Calu3 (cell line): ENCODE measurements around the gene MED28. TPM values are rescaled to one million over a fixed set of nuclear protein-coding genes. Genes with fewer than 3 reads are reported as not detected.

Experiments used
- BruUV-seq: library from RNA; stranded (reverse); fragments of 400-500 nt; replicated peaks from 2 replicates; lab custom pipeline; 2021; lab: Mats Ljungman, UMichigan
- CTCF ChIA-PET: fragments of 300-600 bp; sonication (Branson Sonifier 250); formaldehyde crosslinking; loops from one replicate; lab custom pipeline; 2022; ENCODE audit warnings: antibody characterized with exemption; lab: Charles Lee
- DNase-seq: peaks from one replicate; pipeline ENCODE4 v3.0.0; 2022
- H3K27ac Mint-ChIP-seq: one replicate; pipeline ENCODE4 v1.8.0; 2022; ENCODE audit warnings: mixed read lengths; ENCODE audit not compliant: unreplicated experiment
- H3K27me3 Mint-ChIP-seq: one replicate; pipeline ENCODE4 v1.8.0; 2022; ENCODE audit warnings: mixed read lengths; ENCODE audit not compliant: unreplicated experiment
- H3K36me3 Mint-ChIP-seq: one replicate; pipeline ENCODE4 v1.8.0; 2022; ENCODE audit warnings: mild to moderate bottlenecking, moderate library complexity, mixed read lengths; ENCODE audit not compliant: insufficient read depth, unreplicated experiment
- H3K4me1 Mint-ChIP-seq: one replicate; pipeline ENCODE4 v1.8.0; 2022; ENCODE audit warnings: mild to moderate bottlenecking, low read depth, mixed read lengths; ENCODE audit not compliant: unreplicated experiment
- H3K4me3 Mint-ChIP-seq: one replicate; pipeline ENCODE4 v1.8.0; 2022; ENCODE audit warnings: mild to moderate bottlenecking, low read depth, moderate library complexity, mixed read lengths; ENCODE audit not compliant: unreplicated experiment
- H3K9me3 Mint-ChIP-seq: one replicate; pipeline ENCODE4 v1.8.0; 2022; ENCODE audit warnings: low read depth, mixed read lengths; ENCODE audit not compliant: unreplicated experiment
- intact Hi-C: fragments of 100-400 bp; cut with micrococcal nuclease; formaldehyde crosslinking; loops from one replicate; pipeline ENCODE4 v1.10.0; 2022; ENCODE audit not compliant: unreplicated experiment
- total RNA-seq: library from RNA; stranded (reverse); gene quantifications from 2 replicates; pipeline ENCODE4 v1.2.3, GENCODE V29; 2022
- TF ChIP-seq, protein P1 (sequence below): fragments of 200-600 bp; IDR thresholded peaks from one replicate; pipeline ENCODE4 v1.8.0; 2022; ENCODE audit warnings: antibody characterized with exemption; ENCODE audit not compliant: unreplicated experiment

Gene MED28
- total RNA-seq, 1 experiment from 2014 or later, result 27.2 TPM

DNA sequence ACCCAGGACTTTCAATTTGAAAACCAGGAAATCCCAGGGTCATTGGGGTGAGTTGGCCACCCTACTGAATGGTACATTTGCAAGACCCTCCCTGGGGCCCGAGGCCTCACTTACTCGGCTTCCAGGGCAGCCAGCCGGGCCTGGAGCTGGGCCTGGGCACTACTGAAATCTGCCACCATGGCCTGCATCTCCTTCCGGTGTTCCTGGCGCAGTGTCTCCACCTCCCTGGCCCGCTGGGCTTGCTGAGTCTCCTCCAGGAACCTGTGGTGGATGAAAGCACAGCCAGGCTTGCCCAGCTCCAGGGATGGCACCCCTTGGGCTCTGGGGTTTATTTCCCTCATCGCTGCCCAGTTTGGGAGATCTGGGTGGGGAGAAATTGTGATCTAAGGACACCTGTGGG, 24.7 kb downstream of the MED28 start:
- Mint-ChIP-seq H3K36me3 (peaks cover 8% of the 10 kb centered on the region), H3K9me3 (no peaks in the 10 kb centered on the region), H3K4me1 (no peaks in the 10 kb centered on the region), H3K4me3 (no peak overlapping the region), H3K27me3 (no peaks in the 10 kb centered on the region), H3K27ac (no peak overlapping the region)
- CTCF ChIA-PET, result no interaction called here
- intact Hi-C loops, result no loop called here
- TF ChIP-seq, protein P1, sequence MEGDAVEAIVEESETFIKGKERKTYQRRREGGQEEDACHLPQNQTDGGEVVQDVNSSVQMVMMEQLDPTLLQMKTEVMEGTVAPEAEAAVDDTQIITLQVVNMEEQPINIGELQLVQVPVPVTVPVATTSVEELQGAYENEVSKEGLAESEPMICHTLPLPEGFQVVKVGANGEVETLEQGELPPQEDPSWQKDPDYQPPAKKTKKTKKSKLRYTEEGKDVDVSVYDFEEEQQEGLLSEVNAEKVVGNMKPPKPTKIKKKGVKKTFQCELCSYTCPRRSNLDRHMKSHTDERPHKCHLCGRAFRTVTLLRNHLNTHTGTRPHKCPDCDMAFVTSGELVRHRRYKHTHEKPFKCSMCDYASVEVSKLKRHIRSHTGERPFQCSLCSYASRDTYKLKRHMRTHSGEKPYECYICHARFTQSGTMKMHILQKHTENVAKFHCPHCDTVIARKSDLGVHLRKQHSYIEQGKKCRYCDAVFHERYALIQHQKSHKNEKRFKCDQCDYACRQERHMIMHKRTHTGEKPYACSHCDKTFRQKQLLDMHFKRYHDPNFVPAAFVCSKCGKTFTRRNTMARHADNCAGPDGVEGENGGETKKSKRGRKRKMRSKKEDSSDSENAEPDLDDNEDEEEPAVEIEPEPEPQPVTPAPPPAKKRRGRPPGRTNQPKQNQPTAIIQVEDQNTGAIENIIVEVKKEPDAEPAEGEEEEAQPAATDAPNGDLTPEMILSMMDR, result no peak
- BruUV-seq, result no TSS peak
- DNase-seq, result no peak

DNA sequence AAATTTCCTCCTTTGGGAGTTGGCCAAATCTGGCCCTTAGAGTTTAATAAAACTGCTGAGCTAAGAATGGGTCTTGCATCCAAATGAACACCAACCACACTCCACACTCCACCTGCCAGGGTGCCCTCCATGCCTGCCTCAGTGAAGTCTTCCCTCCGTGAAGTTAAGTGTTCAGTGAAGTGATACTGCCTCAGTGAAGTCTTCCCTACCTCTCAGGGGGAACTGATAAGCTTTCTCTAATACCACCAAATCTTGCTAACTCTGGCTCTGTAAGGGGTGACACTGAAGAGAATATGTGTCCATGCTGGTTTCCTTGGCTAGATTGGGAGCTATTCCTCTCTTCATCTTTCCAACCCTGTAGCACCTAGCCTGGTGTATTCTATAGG, 27.9 kb downstream of the MED28 start:
- H3K27ac Mint-ChIP-seq, result no peak overlapping the region
- no peaks in the 10 kb centered on the region for H3K9me3 Mint-ChIP-seq
- intact Hi-C loops, result no loop called here
- TF ChIP-seq, protein P1, result no peak
- no peaks in the 10 kb centered on the region for H3K4me1 Mint-ChIP-seq
- no peak overlapping the region for H3K4me3 Mint-ChIP-seq
- no peak for DNase-seq
- no peaks in the 10 kb centered on the region for H3K36me3 Mint-ChIP-seq
- no peaks in the 10 kb centered on the region for H3K27me3 Mint-ChIP-seq
- CTCF ChIA-PET, result no interaction called here
- no TSS peak for BruUV-seq

DNA sequence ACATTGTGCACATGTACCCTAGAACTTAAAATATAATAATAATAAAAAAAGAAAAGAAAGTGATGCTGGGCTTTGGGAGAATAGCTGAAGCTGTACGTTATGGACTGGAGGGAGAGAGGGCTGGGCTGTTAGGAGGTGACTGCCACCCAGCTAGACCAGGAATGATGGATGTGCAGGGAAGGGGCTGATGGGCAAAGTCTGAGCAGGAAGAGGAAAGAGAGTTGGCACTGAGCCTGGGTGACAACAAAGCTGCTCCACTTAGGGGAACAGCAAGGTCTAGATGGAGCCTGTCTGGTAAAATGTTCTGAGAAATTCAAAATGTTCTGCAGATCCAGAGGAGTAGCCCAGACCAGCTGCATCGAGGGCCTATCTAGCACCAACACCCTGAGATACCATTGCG, 32.3 kb downstream of the MED28 start:
- Mint-ChIP-seq H3K4me3 (no peak overlapping the region), H3K27me3 (no peaks in the 10 kb centered on the region), H3K27ac (no peak overlapping the region), H3K4me1 (no peaks in the 10 kb centered on the region), H3K36me3 (no peaks in the 10 kb centered on the region), H3K9me3 (no peaks in the 10 kb centered on the region)
- CTCF ChIA-PET, result no interaction called here
- BruUV-seq, result no TSS peak
- intact Hi-C loops, result no loop called here
- TF ChIP-seq, protein P1, result no peak
- DNase-seq, result no peak

DNA sequence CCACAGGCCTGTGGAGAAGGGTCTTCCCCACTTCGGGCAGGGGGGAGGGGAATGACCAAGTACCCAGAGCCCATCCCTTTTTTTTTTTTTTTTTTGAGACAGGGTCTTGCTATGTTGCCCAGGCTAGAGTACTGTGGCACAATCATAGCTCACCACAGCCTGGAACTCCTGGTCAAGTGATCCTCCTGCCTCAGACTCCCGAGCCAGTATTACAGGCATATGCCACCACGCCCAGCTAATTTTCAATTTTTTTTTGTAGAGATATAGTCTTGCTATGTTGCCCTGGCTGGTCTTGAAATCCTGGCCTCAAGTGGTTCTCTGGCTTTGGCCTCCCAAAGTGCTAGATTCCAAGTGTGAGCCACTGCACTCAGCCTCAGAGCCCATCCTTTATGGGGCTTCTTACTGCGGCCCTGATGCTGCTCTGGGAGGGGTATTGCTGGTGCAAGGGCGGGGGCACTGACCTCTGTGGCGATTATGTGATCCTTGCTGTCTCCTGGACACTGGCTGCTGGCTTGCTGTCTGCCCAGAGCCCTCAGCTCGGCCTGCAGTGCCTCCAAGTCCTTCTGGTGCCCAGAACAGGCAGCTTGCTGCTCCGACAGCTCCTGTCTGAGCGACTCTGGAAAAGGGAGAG, 32.9 kb downstream of the MED28 start:
- Mint-ChIP-seq H3K4me3 (no peak overlapping the region), H3K27ac (no peak overlapping the region), H3K4me1 (no peaks in the 10 kb centered on the region), H3K27me3 (no peaks in the 10 kb centered on the region), H3K9me3 (no peaks in the 10 kb centered on the region), H3K36me3 (no peaks in the 10 kb centered on the region)
- BruUV-seq, result no TSS peak
- CTCF ChIA-PET, result no interaction called here
- TF ChIP-seq, protein P1, result no peak
- intact Hi-C loops, result no loop called here
- DNase-seq, result no peak
